Cardiac muscle cell (in vitro differentiated cells and primary cell): ENCODE data around the gene CGB5. TPM values are rescaled to one million over a fixed set of nuclear protein-coding genes. Genes with fewer than 3 reads are reported as not detected.

Experiments used
- DNase-seq, 2 donors: peaks; one replicate each; pipeline versions ENCODE4 v3.0.0 to v3.0.0-alpha.2; 2010 to 2017; ENCODE audit warnings: low read depth in 1 of 2, low spot score in 1 of 2
- H3K27ac ChIP-seq: fragments of 200-600 bp; sonication (generic); 2 replicates; pipeline ENCODE4 v1.5.1; 2016
- H3K27me3 ChIP-seq: fragments of 200-600 bp; sonication (generic); 2 replicates; pipeline ENCODE4 v1.6.0; 2016; ENCODE audit warnings: control low read depth
- H3K36me3 ChIP-seq: fragments of 200-600 bp; sonication (generic); 2 replicates; pipeline ENCODE4 v1.5.1; 2016; ENCODE audit warnings: control low read depth
- H3K4me1 ChIP-seq: fragments of 200-600 bp; sonication (generic); 2 replicates; pipeline ENCODE4 v1.8.1; 2017; ENCODE audit warnings: low read depth, mild to moderate bottlenecking, mixed run types
- H3K4me3 ChIP-seq: fragments of 200-600 bp; sonication (generic); 2 replicates; pipeline ENCODE4 v1.5.1; 2016; ENCODE audit warnings: mild to moderate bottlenecking
- H3K9me3 ChIP-seq: fragments of 200-600 bp; sonication (generic); 2 replicates; pipeline ENCODE4 v1.5.1; 2017; ENCODE audit warnings: low read depth, mild to moderate bottlenecking, control low read depth
- CTCF ChIP-seq: IDR thresholded peaks from 2 replicates; pipeline ENCODE4 v1.5.1; 2012; ENCODE audit warnings: low read depth, mild to moderate bottlenecking, low read length
- polyA plus RNA-seq: library from polyadenylated mRNA; unstranded; fragments of >200 nt; fragmentation: Nextera tagmentation; extraction: Ambion mirVana; gene quantifications from 2 replicates; pipeline ENCODE4 v1.2.1, GENCODE V29; 2016
- total RNA-seq: library from RNA; depleted of rRNA; stranded (reverse); fragments of >200 nt; gene quantifications from 2 replicates; pipeline ENCODE4 v1.2.3, GENCODE V29; 2016

CGB5 gene
- total and polyA plus RNA-seq, 2 experiments from 2014 or later = not detected

DNA sequence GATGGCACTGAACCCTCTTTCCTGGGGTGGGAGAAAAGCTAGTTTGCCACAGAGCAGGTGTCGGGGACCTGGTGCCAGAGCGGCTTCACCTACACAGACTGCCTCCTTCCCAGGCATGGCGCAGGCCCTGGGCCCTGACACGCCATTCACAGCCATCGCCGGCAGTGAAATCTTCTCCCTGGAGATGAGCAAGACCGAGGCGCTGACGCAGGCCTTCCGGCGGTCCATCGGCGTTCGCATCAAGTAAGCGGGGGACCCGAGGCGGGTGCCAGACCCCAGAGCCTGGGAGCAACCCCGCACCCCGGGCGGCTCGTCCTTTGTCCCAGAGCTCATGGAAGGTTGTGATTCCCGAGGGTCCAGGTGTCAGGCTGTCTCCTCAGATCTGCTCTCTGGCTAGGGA is 36.7 kb upstream of the CGB5 start:
- no peak for TF ChIP-seq CTCF
- H3K27ac ChIP-seq = no peak overlapping the region
- no peaks in the 10 kb centered on the region for H3K9me3 ChIP-seq
- H3K36me3 ChIP-seq = peaks cover 18% of the 10 kb centered on the region
- H3K4me1 ChIP-seq = no peaks in the 10 kb centered on the region
- no peak for DNase-seq
- no peaks in the 10 kb centered on the region for H3K27me3 ChIP-seq
- H3K4me3 ChIP-seq = no peak overlapping the region

GRCh38 chr19:49009828-49010227 is 33.8 kb upstream of the CGB5 start:
- H3K4me1 ChIP-seq = no peaks in the 10 kb centered on the region
- H3K36me3 ChIP-seq = peaks cover 13% of the 10 kb centered on the region
- H3K9me3 ChIP-seq = no peaks in the 10 kb centered on the region
- TF ChIP-seq CTCF = no peak
- no peak for DNase-seq
- H3K4me3 ChIP-seq = no peak overlapping the region
- H3K27me3 ChIP-seq = no peaks in the 10 kb centered on the region
- no peak overlapping the region for H3K27ac ChIP-seq

- DNase-seq = no peak
- Histone ChIP-seq H3K4me1 (no peaks in the 10 kb centered on the region), H3K4me3 (no peak overlapping the region), H3K27ac (no peak overlapping the region), H3K36me3 (peaks cover 17% of the 10 kb centered on the region), H3K27me3 (no peaks in the 10 kb centered on the region), H3K9me3 (no peaks in the 10 kb centered on the region)
- TF ChIP-seq CTCF = no peak
Measured at GRCh38 chr19:49010453-49010852, 33.2 kb upstream of the CGB5 start.

DNA sequence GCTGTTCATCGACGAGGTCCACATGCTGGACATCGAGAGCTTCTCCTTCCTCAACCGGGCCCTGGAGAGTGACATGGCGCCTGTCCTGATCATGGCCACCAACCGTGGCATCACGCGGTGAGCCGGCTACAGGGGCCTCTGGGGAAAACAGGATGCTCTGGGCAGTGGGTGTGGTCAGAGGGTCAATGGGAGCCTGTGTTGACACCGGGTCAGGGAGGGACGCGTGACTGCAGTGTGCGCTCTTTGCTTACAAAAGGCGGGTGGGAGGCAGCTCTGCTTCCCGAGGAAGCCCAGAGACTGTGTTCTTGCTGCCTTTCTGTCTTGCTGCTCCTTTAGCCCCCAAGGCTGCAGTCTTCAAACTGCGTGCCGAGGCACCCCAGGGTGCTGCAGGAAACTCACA is 32.5 kb upstream of the CGB5 start:
- H3K4me3 ChIP-seq = no peak overlapping the region
- no peak for TF ChIP-seq CTCF
- H3K27me3 ChIP-seq = no peaks in the 10 kb centered on the region
- no peaks in the 10 kb centered on the region for H3K4me1 ChIP-seq
- H3K27ac ChIP-seq = no peak overlapping the region
- H3K9me3 ChIP-seq = no peaks in the 10 kb centered on the region
- peaks cover 18% of the 10 kb centered on the region for H3K36me3 ChIP-seq
- DNase-seq = no peak

DNA sequence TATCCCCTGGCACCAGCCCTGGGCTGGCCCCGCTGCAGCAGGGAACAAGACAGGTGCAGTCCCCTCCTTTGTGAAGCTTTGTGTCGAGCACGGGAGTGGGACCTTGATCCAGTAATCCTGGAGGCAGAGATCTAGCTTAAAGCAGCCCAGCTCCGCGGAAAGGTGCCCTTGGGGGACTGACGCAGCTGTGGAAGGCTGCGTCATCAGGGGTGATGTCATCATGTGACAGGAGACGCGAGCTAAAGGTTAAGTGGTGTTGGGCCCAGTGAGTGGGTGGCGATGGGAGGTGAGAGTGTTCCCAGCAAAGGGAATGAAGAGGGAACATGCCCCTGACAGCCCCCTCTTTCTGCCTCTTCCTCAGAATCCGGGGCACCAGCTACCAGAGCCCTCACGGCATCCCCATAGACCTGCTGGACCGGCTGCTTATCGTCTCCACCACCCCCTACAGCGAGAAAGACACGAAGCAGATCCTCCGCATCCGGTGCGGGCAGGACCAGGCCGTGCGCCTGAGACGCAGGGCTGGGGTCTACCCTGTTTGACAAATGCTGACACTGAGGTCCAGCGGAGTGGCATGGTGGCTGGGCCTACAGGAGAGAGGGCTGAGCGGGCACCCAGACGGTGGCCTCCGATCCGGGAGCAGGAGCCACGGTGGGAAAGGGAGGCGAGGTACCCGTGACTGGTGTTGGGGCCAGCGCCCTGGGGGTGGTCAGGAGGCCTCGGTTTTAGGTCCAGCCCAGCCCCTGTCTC is 29.4 kb upstream of the CGB5 start:
- Histone ChIP-seq H3K9me3 (no peaks in the 10 kb centered on the region), H3K36me3 (peaks cover 14% of the 10 kb centered on the region)
- no peak for TF ChIP-seq CTCF

DNA sequence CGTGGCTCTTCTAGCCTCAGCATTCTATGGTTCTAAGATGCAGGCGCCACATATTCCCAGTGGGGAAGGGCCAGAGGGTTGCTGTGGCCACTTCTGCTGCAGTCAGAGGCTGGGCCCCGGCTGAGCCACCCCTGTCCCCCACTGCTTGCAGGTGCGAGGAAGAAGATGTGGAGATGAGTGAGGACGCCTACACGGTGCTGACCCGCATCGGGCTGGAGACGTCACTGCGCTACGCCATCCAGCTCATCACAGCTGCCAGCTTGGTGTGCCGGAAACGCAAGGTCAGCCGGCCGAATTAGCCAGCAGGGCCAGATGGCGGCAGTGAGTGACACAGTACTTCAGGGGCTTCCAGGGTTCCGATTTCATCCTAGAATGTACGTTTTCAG is 28.8 kb upstream of the CGB5 start:
- no peak overlapping the region for H3K27ac ChIP-seq
- TF ChIP-seq CTCF = no peak
- peaks cover 14% of the 10 kb centered on the region for H3K36me3 ChIP-seq
- DNase-seq = no peak
- H3K4me1 ChIP-seq = no peaks in the 10 kb centered on the region
- no peak overlapping the region for H3K4me3 ChIP-seq
- H3K9me3 ChIP-seq = no peaks in the 10 kb centered on the region
- H3K27me3 ChIP-seq = no peaks in the 10 kb centered on the region

More for the DNA sequence above, 29.4 kb upstream of the CGB5 start:
- no peak for DNase-seq
- no peak overlapping the region for H3K4me3 ChIP-seq
- no peak overlapping the region for H3K27ac ChIP-seq
- H3K27me3 ChIP-seq = no peaks in the 10 kb centered on the region
- no peaks in the 10 kb centered on the region for H3K4me1 ChIP-seq
